ENCODE results near the gene ATP6V1G3.

GRCh38 chr1:198563583-198563982 lies 23.1 kb upstream of the ATP6V1G3 start:
- TF ChIP-seq, protein P1, sequence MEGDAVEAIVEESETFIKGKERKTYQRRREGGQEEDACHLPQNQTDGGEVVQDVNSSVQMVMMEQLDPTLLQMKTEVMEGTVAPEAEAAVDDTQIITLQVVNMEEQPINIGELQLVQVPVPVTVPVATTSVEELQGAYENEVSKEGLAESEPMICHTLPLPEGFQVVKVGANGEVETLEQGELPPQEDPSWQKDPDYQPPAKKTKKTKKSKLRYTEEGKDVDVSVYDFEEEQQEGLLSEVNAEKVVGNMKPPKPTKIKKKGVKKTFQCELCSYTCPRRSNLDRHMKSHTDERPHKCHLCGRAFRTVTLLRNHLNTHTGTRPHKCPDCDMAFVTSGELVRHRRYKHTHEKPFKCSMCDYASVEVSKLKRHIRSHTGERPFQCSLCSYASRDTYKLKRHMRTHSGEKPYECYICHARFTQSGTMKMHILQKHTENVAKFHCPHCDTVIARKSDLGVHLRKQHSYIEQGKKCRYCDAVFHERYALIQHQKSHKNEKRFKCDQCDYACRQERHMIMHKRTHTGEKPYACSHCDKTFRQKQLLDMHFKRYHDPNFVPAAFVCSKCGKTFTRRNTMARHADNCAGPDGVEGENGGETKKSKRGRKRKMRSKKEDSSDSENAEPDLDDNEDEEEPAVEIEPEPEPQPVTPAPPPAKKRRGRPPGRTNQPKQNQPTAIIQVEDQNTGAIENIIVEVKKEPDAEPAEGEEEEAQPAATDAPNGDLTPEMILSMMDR (IDR thresholded peaks at IDR 0.05): no peak
- no peak for TF ChIP-seq EZH2 (IDR thresholded peaks at IDR 0.05)
- TF ChIP-seq EZH2phosphoT487 (IDR thresholded peaks at IDR 0.05): no peak
